NCI-H345 (cell line): ENCODE results near the gene GSDME.
"Not testable (repeated sequence)": the region's sequence is repeated elsewhere in the genome, so short reads cannot be mapped to it uniquely, and the experiment has no call there.

Experiments used
- DNase-seq: peaks from one replicate; lab custom pipeline; 2025; lab: John Stamatoyannopoulos, UW

Gene GSDME

GRCh38 chr7:24757353-24758275, at the start of gene GSDME:
Gene GSDME (minus strand): TSS chr7:24757464. CDS start chr7:24749774, 7,690 bp downstream.
- peak; percentile 57 for DNase-seq

- DNase-seq: no peak
Measured at GRCh38 chr7:24802300-24802699, 45.0 kb upstream of the GSDME start.

- DNase-seq: no peak
Measured at GRCh38 chr7:24801883-24802282, 44.6 kb upstream of the GSDME start.

GRCh38 chr7:24800667-24801066, 43.4 kb upstream of the GSDME start:
- no peak for DNase-seq

GRCh38 chr7:24800073-24800472, 42.8 kb upstream of the GSDME start:
- DNase-seq: no peak

GRCh38 chr7:24799506-24799905, 42.2 kb upstream of the GSDME start:
- DNase-seq: no peak

GRCh38 chr7:24798261-24798660, 41.0 kb upstream of the GSDME start:
- no peak for DNase-seq

GRCh38 chr7:24797270-24797669, 40.0 kb upstream of the GSDME start:
- no peak for DNase-seq

GRCh38 chr7:24795407-24795767, 38.1 kb upstream of the GSDME start:
- no peak for DNase-seq

- DNase-seq: not testable (repeated sequence)
Measured at GRCh38 chr7:24794751-24795406, 37.6 kb upstream of the GSDME start.

GRCh38 chr7:24793982-24794648, 36.9 kb upstream of the GSDME start:
- no peak for DNase-seq

- DNase-seq: no peak
Measured at GRCh38 chr7:24788961-24789576, 31.8 kb upstream of the GSDME start.

- DNase-seq: no peak
Measured at GRCh38 chr7:24788075-24788474, 30.8 kb upstream of the GSDME start.

- DNase-seq: no peak
Measured at GRCh38 chr7:24786941-24787340, 29.7 kb upstream of the GSDME start.

GRCh38 chr7:24786306-24786705, 29.0 kb upstream of the GSDME start:
- DNase-seq: no peak

- no peak for DNase-seq
Measured at GRCh38 chr7:24784277-24784676, 27.0 kb upstream of the GSDME start.

- DNase-seq: no peak
Measured at GRCh38 chr7:24783698-24784097, 26.4 kb upstream of the GSDME start.

GRCh38 chr7:24781106-24781505, 23.8 kb upstream of the GSDME start:
- no peak for DNase-seq

GRCh38 chr7:24779283-24779655, 22.0 kb upstream of the GSDME start:
- DNase-seq: no peak

- no peak for DNase-seq
Measured at GRCh38 chr7:24778543-24779282, 21.4 kb upstream of the GSDME start.

GRCh38 chr7:24777806-24778205, 20.5 kb upstream of the GSDME start:
- DNase-seq: no peak

GRCh38 chr7:24773646-24774045, 16.4 kb upstream of the GSDME start:
- DNase-seq: no peak
